ENCODE measurements around the gene TRAF7. TPM values are rescaled to one million over a fixed set of nuclear protein-coding genes. Genes with fewer than 3 reads are reported as not detected.
"Not testable (repeated sequence)": the region's sequence is repeated elsewhere in the genome, so short reads cannot be mapped to it uniquely, and the experiment has no call there.

The TRAF7 gene
- polyA plus RNA-seq, 3 donors, result 5.9 to 41.9 (median 6.7) TPM

- H3K9me3 ChIP-seq (replicated peaks in 1 of 2; ENCODE audit: control insufficient read depth in 1 of 2, insufficient read depth in 1 of 2, low read length in 2 of 2); H3K27ac Mint-ChIP-seq; H3K27me3 ChIP-seq (ENCODE audit: control insufficient read depth in 2 of 2, insufficient read depth in 2 of 2, low read length in 2 of 2); H3K4me1 ChIP-seq (ENCODE audit: control insufficient read depth in 1 of 2, insufficient read depth in 2 of 2, low read length in 2 of 2); H3K79me2 ChIP-seq (ENCODE audit: insufficient read depth, low read length); H3K27ac ChIP-seq (ENCODE audit: low read depth in 1 of 2, low read length in 2 of 2); H3K4me1 Mint-ChIP-seq; H3K4me2 ChIP-seq (replicated peaks; ENCODE audit: extremely low read depth, low read length, poor library complexity, severe bottlenecking); H3K4me3 Mint-ChIP-seq; DNase-seq; H3K9ac ChIP-seq (ENCODE audit: insufficient read depth, low read length, poor library complexity, severe bottlenecking); H2AFZ ChIP-seq (ENCODE audit: insufficient read depth, low read depth, low read length, poor library complexity, severe bottlenecking); intact Hi-C loops (cut with micrococcal nuclease); H3K27me3 Mint-ChIP-seq (ENCODE audit: low read depth in 3 of 3); H3K4me3 ChIP-seq (replicated peaks in 1 of 3; ENCODE audit: low read depth in 2 of 3, low read length in 3 of 3); H3K9me3 Mint-ChIP-seq; H4K20me1 ChIP-seq (ENCODE audit: insufficient read depth, low read length): not testable (repeated sequence)
- H3K36me3 Mint-ChIP-seq, result peaks cover 22 to 46% of the 10 kb centered on the region in 2 donors
- 98% methylated on average over 26 of the region's 43 CpGs for WGBS (ENCODE audit: insufficient coverage)
- H3K36me3 ChIP-seq (replicated peaks in 1 of 2; ENCODE audit: control insufficient read depth in 1 of 2, insufficient read depth in 2 of 2, low read length in 2 of 2), result peaks cover 16 to 21% of the 10 kb centered on the region in 2 donors
Observed at GRCh38 chr16:2110332-2111008, 45.1 kb upstream of the TRAF7 start.

DNA sequence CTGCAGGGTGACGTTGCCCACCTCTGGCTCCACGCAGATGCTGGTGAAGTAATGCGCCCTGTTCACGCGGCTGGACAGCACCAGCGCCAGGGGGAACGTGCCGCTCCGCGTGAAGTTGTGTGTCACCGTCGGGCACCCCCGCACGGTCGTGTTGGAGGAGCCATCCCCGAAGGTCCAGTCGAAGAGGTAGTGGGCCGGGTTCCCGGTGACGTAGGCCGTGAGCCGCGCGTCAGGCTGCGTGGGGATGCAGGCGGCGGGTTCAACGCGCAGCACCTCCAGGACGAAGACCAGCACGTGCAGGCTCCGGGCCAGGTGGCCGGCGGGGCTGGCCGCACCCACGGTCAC, 44.6 kb upstream of the TRAF7 start:
- 96% methylated on average over 33 of the region's 36 CpGs for WGBS (ENCODE audit: insufficient coverage)
- intact Hi-C loops (cut with micrococcal nuclease); H3K4me2 ChIP-seq (replicated peaks; ENCODE audit: extremely low read depth, low read length, poor library complexity, severe bottlenecking); H3K4me1 ChIP-seq (ENCODE audit: control insufficient read depth in 1 of 2, insufficient read depth in 2 of 2, low read length in 2 of 2); H3K9me3 ChIP-seq (replicated peaks in 1 of 2; ENCODE audit: control insufficient read depth in 1 of 2, insufficient read depth in 1 of 2, low read length in 2 of 2); H3K27ac ChIP-seq (ENCODE audit: low read depth in 1 of 2, low read length in 2 of 2); H2AFZ ChIP-seq (ENCODE audit: insufficient read depth, low read depth, low read length, poor library complexity, severe bottlenecking); H3K27me3 ChIP-seq (ENCODE audit: control insufficient read depth in 2 of 2, insufficient read depth in 2 of 2, low read length in 2 of 2); H4K20me1 ChIP-seq (ENCODE audit: insufficient read depth, low read length); H3K79me2 ChIP-seq (ENCODE audit: insufficient read depth, low read length); H3K9me3 Mint-ChIP-seq; H3K9ac ChIP-seq (ENCODE audit: insufficient read depth, low read length, poor library complexity, severe bottlenecking); H3K27me3 Mint-ChIP-seq (ENCODE audit: low read depth in 3 of 3); H3K4me3 Mint-ChIP-seq; H3K4me1 Mint-ChIP-seq; H3K4me3 ChIP-seq (replicated peaks in 1 of 3; ENCODE audit: low read depth in 2 of 3, low read length in 3 of 3); H3K27ac Mint-ChIP-seq; DNase-seq: not testable (repeated sequence)
- H3K36me3 ChIP-seq (replicated peaks in 1 of 2; ENCODE audit: control insufficient read depth in 1 of 2, insufficient read depth in 2 of 2, low read length in 2 of 2), result peaks cover 16 to 21% of the 10 kb centered on the region in 2 donors
- H3K36me3 Mint-ChIP-seq, result peaks cover 22 to 42% of the 10 kb centered on the region in 2 donors

DNA sequence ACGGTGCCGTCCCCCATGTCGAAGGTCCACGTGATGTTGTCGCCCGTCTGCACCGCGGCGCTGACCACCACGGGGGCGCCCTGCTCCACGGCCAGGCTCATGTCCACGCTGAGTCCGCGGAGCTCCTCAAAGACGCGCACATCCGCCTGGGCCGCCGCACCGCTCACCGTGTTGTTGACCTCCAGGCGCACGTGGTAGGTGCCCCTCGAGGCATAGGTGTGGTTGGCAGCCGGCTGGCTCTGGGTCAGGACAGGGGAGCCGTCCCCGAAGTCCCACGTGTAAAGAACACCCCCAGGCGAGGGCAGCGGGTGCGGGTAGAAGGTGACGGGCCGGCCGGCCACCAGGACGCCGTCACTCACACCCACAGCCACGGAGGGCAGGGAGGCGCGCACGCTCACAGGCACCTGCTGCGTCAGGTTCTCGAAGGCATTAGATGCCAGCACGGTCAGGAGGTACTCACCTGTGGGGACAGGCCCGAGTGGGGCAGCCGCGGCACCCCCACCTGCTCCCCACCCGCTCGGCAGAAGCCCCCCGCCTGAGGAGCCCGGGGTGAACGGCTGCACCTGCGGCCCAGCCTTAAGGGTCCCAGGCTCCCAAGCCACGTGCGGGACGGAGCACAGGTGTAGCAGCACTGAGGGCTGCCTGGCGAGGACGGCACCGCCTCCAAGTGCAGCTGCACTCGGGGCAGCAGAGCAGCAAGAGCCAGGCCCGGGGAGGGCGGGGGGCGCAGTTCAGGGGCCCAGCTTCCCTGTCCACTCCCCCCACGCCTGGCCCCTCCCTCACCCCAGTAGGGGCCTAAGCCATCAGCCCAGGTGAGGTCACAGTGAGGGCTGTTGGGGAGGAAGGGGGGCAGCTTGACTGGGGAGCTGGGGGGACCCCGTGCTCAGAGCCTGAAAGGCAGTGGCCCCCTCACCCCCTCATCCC, 43.9 kb upstream of the TRAF7 start:
- peaks cover 22 to 44% of the 10 kb centered on the region in 2 donors for H3K36me3 Mint-ChIP-seq
- H3K27ac Mint-ChIP-seq; H3K27ac ChIP-seq (ENCODE audit: low read depth in 1 of 2, low read length in 2 of 2); DNase-seq; H3K9ac ChIP-seq (ENCODE audit: insufficient read depth, low read length, poor library complexity, severe bottlenecking); H3K4me3 ChIP-seq (replicated peaks in 1 of 3; ENCODE audit: low read depth in 2 of 3, low read length in 3 of 3); H3K4me1 ChIP-seq (ENCODE audit: control insufficient read depth in 1 of 2, insufficient read depth in 2 of 2, low read length in 2 of 2); H2AFZ ChIP-seq (ENCODE audit: insufficient read depth, low read depth, low read length, poor library complexity, severe bottlenecking); H3K27me3 Mint-ChIP-seq (ENCODE audit: low read depth in 3 of 3); H3K79me2 ChIP-seq (ENCODE audit: insufficient read depth, low read length); H3K9me3 Mint-ChIP-seq; H3K9me3 ChIP-seq (replicated peaks in 1 of 2; ENCODE audit: control insufficient read depth in 1 of 2, insufficient read depth in 1 of 2, low read length in 2 of 2); intact Hi-C loops (cut with micrococcal nuclease); H3K4me1 Mint-ChIP-seq; H3K4me3 Mint-ChIP-seq; H3K4me2 ChIP-seq (replicated peaks; ENCODE audit: extremely low read depth, low read length, poor library complexity, severe bottlenecking); H3K27me3 ChIP-seq (ENCODE audit: control insufficient read depth in 2 of 2, insufficient read depth in 2 of 2, low read length in 2 of 2); H4K20me1 ChIP-seq (ENCODE audit: insufficient read depth, low read length): not testable (repeated sequence)
- WGBS (ENCODE audit: insufficient coverage), result 96% methylated on average over 38 of the region's 65 CpGs
- H3K36me3 ChIP-seq (replicated peaks in 1 of 2; ENCODE audit: control insufficient read depth in 1 of 2, insufficient read depth in 2 of 2, low read length in 2 of 2), result peaks cover 16 to 21% of the 10 kb centered on the region in 2 donors

GRCh38 chr16:2112539-2113106, 43.0 kb upstream of the TRAF7 start:
- intact Hi-C loops (cut with micrococcal nuclease); H3K27ac ChIP-seq (ENCODE audit: low read depth in 1 of 2, low read length in 2 of 2); H3K9ac ChIP-seq (ENCODE audit: insufficient read depth, low read length, poor library complexity, severe bottlenecking); H3K4me1 Mint-ChIP-seq; H3K4me2 ChIP-seq (replicated peaks; ENCODE audit: extremely low read depth, low read length, poor library complexity, severe bottlenecking); H3K27ac Mint-ChIP-seq; H3K4me1 ChIP-seq (ENCODE audit: control insufficient read depth in 1 of 2, insufficient read depth in 2 of 2, low read length in 2 of 2); DNase-seq; H3K9me3 ChIP-seq (replicated peaks in 1 of 2; ENCODE audit: control insufficient read depth in 1 of 2, insufficient read depth in 1 of 2, low read length in 2 of 2); H3K27me3 ChIP-seq (ENCODE audit: control insufficient read depth in 2 of 2, insufficient read depth in 2 of 2, low read length in 2 of 2); H2AFZ ChIP-seq (ENCODE audit: insufficient read depth, low read depth, low read length, poor library complexity, severe bottlenecking); H3K27me3 Mint-ChIP-seq (ENCODE audit: low read depth in 3 of 3); H3K9me3 Mint-ChIP-seq; H3K79me2 ChIP-seq (ENCODE audit: insufficient read depth, low read length); H3K4me3 ChIP-seq (replicated peaks in 1 of 3; ENCODE audit: low read depth in 2 of 3, low read length in 3 of 3); H4K20me1 ChIP-seq (ENCODE audit: insufficient read depth, low read length); H3K4me3 Mint-ChIP-seq: not testable (repeated sequence)
- H3K36me3 ChIP-seq (replicated peaks in 1 of 2; ENCODE audit: control insufficient read depth in 1 of 2, insufficient read depth in 2 of 2, low read length in 2 of 2), result peaks cover 16 to 21% of the 10 kb centered on the region in 2 donors
- 96% methylated on average over 21 of the region's 30 CpGs for WGBS (ENCODE audit: insufficient coverage)
- H3K36me3 Mint-ChIP-seq, result peaks cover 20 to 44% of the 10 kb centered on the region in 2 donors

All from CD14-positive monocyte (primary cell).